ENCODE results near the gene ITPR2.
"Not testable (repeated sequence)": the region's sequence is repeated elsewhere in the genome, so short reads cannot be mapped to it uniquely, and the experiment has no call there.

Gene ITPR2

DNA sequence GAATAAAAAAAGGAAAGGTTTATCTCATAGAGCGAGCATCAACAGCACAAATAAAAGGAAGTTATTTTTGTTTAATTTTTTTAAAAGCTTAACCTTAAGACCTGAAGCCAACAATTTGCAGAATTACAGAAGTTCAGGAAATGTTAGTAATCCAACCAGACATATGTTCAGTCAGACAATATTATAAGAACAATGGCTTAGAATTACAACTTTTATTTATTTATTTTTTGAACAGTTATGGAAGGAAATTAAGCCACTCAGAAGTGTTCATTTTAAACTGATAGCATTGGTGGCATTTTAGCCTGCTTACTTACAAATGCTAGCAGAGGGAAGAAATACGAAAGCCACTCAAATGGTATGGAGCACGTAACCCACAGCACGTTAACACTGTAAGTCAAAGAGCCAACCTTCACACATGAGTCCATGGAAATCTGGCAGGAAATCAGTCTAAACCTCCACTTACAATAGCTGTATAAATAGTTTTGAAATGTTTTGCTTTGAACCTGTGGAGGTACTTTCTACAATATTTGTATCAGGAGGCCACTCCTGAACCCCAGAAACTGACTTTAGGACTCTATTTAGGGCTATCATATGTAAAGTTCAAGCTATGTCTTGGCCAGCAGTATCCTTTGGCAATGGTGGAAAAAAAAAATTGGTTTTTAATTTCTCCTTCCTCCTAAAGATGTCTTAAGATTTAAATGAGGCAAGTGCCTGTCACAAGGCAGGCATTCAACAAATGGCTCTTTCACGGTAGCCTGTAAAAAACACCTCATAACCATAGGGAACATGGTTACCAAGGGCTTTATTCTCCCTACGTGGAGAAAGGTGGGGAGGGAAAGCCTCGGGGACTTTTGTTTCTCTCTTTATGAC lies 102.3 kb downstream of the ITPR2 start:
- no peak for DNase-seq (ENCODE audit: low read depth)

- not testable (repeated sequence) for DNase-seq (ENCODE audit: low read depth)
Measured at GRCh38 chr12:26729137-26729671, 103.8 kb downstream of the ITPR2 start.

DNA sequence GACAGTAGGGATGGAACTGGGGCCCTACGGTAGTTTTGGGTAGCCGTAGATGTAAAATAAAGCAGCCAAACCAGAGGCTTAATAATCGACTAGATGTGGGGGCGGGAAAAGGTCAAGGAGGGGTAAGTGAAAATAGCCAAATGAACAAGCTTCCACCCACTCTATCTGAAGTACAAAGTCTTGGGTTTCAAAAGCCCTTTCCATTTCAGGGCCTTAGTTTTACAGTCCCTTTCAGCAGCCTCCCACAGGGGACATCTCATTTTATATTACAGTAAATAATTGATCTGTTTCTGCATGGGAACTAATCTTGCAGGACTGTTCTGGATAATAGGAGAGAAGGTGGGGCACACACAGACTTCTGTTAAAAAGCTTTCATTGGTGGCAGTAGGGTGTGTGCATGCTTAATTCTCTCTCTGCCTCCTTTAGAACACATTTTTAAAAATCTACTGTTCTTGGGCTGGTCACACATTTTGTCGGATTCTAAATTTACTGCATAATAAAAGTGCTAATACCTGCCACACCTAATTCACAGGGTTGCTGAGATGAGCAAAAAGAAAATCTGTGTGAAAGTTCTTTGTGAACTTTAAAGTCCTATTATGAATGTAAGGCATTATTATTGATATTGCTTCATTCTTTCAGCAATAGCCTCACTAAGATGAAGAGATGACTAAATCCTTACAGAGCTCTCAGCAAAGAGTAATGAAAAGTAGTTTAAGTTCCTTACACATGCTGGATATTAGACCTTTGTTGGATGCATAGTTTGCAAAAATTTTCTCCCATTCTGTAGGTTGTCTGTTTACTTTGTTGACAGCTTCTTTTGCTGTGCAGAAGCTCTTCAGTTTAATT lies 104.6 kb downstream of the ITPR2 start:
- DNase-seq (ENCODE audit: low read depth) = no peak

DNA sequence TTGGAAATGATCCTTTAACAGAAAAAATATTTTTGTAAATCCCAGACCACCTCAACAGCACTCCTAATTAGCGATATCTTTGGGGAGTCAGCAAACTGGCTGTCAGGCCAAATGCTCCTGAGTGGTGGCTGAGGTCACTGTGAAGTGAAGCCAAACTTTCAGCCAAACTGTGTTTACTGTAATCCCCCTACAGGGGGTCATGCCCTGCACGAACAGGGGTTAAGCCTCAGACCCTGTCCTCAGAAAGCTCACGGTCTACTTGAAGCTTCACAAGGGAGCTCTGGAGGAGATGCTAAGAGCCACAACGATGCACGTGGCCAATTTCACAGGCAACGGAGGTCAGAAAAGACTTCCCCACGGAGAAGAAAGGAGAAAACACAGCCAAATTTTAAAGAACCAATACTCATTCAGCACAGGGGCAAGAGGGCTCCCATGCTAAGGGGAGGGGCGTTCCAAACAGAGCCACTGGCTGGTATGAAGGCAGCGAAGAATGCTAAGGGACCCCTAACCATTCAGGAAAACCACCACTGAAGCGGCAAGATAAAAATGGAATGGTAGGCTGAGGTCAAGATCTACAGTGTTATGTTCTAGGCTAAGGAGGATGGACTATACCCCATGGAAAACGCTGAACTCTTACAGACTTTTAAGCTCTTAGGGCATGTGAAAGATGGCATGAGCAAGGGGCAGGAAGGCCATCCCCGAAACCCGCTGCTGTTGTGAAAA lies 105.4 kb downstream of the ITPR2 start:
- DNase-seq (ENCODE audit: low read depth) = no peak

GRCh38 chr12:26726956-26727355 lies 106.0 kb downstream of the ITPR2 start:
- DNase-seq (ENCODE audit: low read depth) = no peak

DNA sequence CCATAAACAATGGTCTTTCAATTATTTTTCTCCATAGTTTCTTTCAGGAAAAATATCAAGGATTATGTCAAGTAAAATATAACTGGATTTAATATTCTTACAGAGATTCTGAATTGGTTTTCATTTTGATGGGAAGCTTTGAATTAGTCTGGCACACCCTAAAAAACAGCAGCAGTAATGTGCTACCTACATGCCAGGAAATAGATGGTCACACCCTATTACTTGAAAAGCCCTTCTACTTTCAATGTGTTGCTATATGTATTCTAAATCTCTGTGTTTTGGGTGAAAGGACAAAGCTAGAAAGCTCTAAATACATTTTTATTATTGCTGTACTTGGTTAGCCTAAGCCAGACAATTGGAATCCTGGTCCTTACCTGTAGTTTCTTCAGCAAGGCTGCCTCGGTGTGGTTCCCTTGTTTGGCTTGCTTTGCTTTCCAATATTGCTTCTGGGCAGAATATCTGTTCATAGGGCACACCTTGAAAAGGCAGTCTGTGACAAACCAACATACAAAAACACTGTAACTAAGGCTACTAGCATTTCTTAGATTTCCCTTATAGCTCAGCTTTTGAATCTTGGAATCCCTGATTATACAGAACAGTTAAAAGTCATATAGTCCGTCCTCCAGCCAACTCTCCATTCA lies 107.6 kb downstream of the ITPR2 start:
- DNase-seq (ENCODE audit: low read depth) = no peak

- no peak for DNase-seq (ENCODE audit: low read depth)
Measured at GRCh38 chr12:26724309-26724702, 108.7 kb downstream of the ITPR2 start.

DNA sequence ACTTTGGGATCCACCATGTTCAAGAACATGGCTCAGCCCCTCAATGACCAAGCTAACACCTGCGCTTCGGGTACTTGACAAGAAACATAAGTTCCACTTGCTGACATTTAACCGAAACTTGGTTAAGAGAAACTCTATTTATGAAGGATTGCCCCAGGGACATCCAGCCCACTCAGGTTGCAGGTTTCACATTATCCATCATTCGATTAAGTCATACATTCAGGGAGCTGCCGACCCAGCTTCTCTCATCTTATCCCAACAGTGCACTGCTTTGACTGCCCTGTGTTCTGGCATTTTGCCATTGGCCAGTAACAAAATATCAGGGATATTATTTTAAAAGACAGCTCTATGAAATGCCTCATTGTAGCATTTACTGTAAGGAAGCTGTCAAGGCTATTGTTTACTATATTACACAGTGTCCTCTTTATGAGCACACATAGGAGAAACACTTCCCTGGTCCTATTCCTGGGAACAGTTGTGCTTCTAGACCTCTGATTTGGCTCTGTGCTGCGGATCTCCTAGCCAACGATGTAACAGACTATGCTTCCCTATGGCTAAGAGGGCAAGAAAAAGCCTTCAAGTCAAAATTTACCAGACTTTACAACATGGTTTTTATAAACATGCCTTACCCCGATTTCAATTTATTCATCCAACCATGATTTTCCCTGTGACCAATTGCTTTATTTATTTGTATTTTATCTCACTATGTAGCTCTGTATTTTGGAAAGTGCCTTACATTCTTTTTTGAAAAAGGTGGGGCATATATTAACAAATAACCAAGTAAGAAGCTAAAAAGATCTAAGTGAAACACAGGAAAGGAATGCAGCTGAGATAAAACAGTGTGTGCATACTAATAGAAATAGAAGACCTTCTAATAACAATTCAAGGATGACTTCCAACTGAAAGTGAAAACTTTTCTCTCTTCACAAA lies 109.3 kb downstream of the ITPR2 start:
- no peak for DNase-seq (ENCODE audit: low read depth)

DNA sequence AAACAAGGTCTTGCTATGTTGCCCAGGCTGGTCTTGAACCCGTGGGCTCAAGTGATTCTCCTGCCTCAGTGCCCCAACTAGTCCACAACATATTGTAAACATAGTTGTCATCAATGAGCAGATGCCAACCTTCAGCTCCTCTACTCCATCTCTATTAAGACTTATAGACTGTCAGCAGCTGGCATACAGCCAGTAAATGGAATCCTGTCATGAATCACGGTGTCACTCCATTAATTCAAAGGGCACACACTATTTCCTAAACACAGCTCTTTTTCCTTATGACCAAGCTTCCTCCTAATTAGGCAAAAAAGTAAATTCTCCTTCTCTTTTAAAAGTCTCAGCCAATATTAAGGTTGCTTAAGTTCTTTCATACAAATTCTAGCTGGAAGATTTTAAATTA lies 111.2 kb downstream of the ITPR2 start:
- DNase-seq (ENCODE audit: low read depth) = no peak

- DNase-seq (ENCODE audit: low read depth) = no peak
Measured at GRCh38 chr12:26719852-26720251, 113.1 kb downstream of the ITPR2 start.

GRCh38 chr12:26717757-26718156 lies 115.2 kb downstream of the ITPR2 start:
- DNase-seq (ENCODE audit: low read depth) = no peak

- no peak for DNase-seq (ENCODE audit: low read depth)
Measured at GRCh38 chr12:26715232-26715631, 117.8 kb downstream of the ITPR2 start.

GRCh38 chr12:26713885-26714383 lies 119.1 kb downstream of the ITPR2 start:
- DNase-seq (ENCODE audit: low read depth) = no peak

DNA sequence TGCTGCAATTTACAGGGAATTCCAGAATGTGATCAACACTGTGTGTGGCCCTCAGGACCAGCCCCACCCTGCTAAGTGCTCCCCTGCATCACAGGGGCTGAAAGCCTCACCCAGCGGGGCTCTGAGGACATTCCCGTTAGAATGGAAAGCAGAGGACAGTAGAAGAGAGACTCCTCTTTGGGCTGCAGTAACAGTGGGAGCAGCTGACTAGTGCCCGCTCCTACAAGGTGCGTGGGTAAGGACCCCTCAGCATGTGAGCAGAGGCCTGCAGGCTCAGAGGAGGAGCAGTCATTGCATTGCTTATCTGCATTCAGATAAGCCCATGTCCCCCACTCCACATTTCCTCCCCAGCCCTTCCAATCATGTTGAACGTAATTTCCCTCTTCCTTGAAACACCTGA lies 120.1 kb downstream of the ITPR2 start:
- no peak for DNase-seq (ENCODE audit: low read depth)

GRCh38 chr12:26711569-26711968 lies 121.4 kb downstream of the ITPR2 start:
- DNase-seq (ENCODE audit: low read depth) = no peak

DNA sequence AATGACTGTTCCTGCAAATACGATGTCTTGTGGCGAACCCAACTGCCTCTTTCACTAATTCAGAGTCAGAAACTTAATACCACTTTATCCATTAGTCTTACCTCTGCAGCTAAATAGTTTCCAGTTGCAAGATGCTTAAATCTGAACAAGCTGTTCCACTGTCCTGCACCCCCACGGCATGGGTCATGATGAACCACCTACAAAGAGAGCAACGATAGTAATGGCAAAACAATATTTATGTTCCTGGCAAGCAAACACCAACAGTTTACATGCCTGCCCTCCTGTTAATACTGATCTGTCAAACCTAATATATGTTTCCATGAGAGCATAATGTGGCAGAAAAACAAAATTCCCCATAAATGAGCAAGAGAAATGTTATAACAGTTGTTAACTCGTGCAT lies 121.9 kb downstream of the ITPR2 start:
- DNase-seq (ENCODE audit: low read depth) = no peak

GRCh38 chr12:26705851-26706250 lies 127.1 kb downstream of the ITPR2 start:
- DNase-seq (ENCODE audit: low read depth) = no peak

DNA sequence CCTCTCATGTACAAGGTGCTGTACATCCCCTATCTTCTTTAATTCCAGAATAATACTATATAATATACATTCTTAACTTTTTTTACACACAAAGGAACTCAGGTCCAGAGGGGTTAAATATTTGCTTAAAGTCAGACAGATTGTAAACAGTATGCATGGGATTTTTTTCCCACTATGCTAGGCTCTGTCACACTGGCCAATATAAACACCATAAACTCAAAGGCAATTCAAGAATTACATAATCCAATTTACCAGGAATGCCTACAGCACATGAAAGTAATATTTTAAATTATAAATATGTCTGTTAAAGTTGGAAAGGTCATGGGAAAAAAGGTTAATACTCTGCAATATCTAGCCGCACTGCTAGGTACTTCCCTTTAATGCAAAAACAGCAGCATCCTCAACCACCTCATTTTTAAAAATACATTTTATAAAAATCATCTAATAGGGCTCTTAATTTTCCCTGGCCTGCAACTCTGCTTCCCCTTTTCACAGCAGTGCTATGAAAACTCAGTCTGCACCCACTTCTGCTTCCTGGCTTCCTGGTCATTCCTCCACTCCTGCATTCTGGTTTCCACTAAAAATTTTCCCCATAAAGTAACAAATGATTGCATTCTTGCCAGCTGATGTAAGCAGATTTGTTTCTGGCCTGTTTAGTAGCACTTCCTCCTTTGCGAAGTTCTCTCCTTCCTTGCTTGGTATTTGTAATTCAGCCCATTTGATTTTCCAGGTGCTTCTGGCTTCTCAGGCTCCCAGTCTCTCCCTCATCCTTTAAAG lies 128.1 kb downstream of the ITPR2 start:
- no peak for DNase-seq (ENCODE audit: low read depth)

GRCh38 chr12:26704214-26704613 lies 128.8 kb downstream of the ITPR2 start:
- DNase-seq (ENCODE audit: low read depth) = no peak

DNA sequence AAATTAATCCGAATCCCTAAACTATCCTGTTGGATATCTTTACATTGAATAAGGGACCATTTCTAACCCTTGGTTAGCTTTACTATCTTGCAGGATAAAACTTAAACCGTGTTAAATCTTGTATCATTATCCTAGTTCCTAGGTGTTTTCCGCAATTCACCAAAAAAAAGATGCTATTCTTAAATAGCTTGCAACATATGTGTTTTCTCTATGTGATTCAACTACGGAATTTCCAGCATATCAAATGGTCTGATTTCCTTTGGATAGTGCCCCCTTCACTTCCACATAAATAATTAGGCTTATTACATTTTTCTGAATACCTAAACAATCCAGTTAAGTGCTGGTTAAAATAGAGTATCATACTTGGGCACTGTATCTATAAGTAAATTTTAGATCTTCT lies 130.3 kb downstream of the ITPR2 start:
- DNase-seq (ENCODE audit: low read depth) = no peak
